Measurements from ENCODE around the gene CD101. TPM values are rescaled to one million over a fixed set of nuclear protein-coding genes. Genes with fewer than 3 reads are reported as not detected.
"Not testable (repeated sequence)": the region's sequence is repeated elsewhere in the genome, so short reads cannot be mapped to it uniquely, and the experiment has no call there.

The CD101 gene
- total RNA-seq = 1.6 TPM
- long read RNA-seq = 0 reads

DNA sequence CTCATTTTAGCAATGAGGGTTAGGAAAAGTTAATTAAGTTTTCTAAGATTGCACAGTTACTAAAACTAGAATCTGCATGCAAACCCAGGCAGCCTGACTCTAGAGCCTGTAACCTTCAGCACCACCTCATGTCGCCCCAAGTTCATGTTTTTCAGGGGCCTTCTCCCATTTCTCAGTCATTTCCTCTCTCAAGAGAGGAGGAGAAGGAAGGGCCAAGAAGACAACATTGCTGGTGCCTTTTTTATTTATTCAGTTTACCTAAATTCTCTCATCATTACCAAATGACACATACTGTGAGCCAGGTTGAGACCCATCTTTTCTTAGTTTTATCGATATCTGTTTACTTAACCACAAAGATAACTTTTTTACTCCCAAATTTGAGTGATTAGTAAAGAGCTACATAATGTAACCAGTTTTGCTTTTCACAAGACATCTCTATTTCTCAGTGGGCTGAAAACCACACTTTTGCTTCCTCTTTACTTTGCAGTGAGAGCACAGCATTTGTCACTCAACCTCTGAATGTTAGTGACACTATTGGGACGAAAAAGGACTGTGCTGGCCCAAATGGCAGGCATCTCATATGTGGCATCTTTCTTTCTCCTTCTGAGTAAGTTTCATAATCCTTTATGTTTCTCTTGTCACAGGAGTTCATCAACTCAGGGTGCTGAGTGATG is at the start of gene CD101:
TSS of gene CD101 (plus strand) at position 507 of the 674 bp plus-strand sequence. CDS start at position 565, 58 bp downstream.
- no peak for DNase-seq (ENCODE audit: low spot score)
- intact Hi-C loops (cut with DNase I) = no loop called here

GRCh38 chr1:116952738-116953275 is 48.8 kb upstream of the CD101 start:
- intact Hi-C loops (cut with DNase I) = no loop called here

GRCh38 chr1:116954440-116954839 is 47.1 kb upstream of the CD101 start:
- DNase-seq (ENCODE audit: low spot score) = no peak
- intact Hi-C loops (cut with DNase I) = no loop called here

More at GRCh38 chr1:116952738-116953275, 48.8 kb upstream of the CD101 start:
- DNase-seq (ENCODE audit: low spot score) = no peak

DNA sequence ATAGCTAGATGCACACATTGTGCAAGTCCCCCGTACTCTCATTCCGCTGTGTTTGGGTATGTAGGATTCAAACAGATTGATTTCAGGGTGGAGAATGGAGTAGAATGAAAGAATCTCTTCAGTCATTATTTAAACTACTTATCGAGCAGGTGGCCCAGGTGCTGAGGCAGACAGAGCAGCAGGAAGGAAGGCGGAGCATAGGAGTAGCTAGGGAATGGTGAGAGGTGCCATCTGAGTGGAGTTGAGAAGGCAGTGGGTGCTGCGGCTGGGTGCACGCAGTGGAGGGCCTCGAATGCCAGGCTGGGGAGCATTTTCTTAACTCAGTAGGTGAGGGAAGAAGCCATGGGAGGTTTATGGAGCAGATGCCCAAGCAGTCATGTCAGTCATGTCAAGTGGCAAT is 45.2 kb upstream of the CD101 start:
- no peak for DNase-seq (ENCODE audit: low spot score)
- intact Hi-C loops (cut with DNase I) = no loop called here

GRCh38 chr1:116957646-116958045 is 43.9 kb upstream of the CD101 start:
- no peak for DNase-seq (ENCODE audit: low spot score)
- intact Hi-C loops (cut with DNase I) = no loop called here

DNA sequence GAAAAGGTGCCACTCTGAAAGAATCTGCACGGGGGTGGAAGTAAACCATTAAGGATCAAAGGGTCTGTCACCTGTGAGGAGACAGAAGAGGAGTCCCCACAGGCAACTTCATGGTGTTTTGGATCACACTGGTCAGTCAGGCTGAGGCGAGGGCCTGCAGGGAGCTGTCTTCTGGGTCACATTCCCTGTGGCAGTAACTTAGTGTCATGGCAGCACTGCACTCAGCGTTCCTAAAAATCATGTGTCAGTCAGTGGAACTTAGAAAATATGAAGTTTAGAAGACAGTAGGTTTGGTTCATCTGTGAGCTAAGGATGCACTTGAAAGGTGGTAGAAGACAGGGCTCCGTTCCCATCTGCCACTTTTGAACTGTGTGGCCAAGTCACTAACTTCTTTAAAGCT is 43.5 kb upstream of the CD101 start:
- intact Hi-C loops (cut with DNase I) = no loop called here
- DNase-seq (ENCODE audit: low spot score) = no peak

DNA sequence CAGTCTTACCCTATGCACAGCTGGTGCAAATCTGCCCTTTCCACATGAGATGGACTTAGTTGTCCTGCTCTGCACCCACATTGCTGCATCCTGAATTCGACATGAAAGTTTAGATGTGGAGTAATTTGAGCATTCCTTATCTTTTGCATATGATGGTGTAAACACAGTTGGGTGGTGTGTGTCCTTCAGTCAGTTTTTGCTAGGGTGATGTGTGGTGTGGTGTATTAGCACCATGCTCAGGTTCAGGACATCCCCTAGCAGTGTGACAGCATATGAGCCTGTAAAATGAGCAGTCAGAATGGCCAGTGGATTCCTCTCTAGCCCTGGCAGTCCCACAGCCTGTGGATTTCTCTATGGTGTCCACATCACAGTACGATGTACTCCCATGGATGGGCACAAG is 42.6 kb upstream of the CD101 start:
- intact Hi-C loops (cut with DNase I) = no loop called here
- DNase-seq (ENCODE audit: low spot score) = no peak

GRCh38 chr1:116961606-116962005 is 40.0 kb upstream of the CD101 start:
- DNase-seq (ENCODE audit: low spot score) = no peak
- intact Hi-C loops (cut with DNase I) = no loop called here

GRCh38 chr1:116962987-116963639 is 38.4 kb upstream of the CD101 start:
- intact Hi-C loops (cut with DNase I) = no loop called here

GRCh38 chr1:116966791-116967190 is 34.8 kb upstream of the CD101 start:
- intact Hi-C loops (cut with DNase I) = no loop called here
- DNase-seq (ENCODE audit: low spot score) = no peak

More at GRCh38 chr1:116962987-116963639, 38.4 kb upstream of the CD101 start:
- no peak for DNase-seq (ENCODE audit: low spot score)

- no peak for DNase-seq (ENCODE audit: low spot score)
- intact Hi-C loops (cut with DNase I) = no loop called here
Measured at GRCh38 chr1:116968724-116969123, 32.8 kb upstream of the CD101 start.

DNA sequence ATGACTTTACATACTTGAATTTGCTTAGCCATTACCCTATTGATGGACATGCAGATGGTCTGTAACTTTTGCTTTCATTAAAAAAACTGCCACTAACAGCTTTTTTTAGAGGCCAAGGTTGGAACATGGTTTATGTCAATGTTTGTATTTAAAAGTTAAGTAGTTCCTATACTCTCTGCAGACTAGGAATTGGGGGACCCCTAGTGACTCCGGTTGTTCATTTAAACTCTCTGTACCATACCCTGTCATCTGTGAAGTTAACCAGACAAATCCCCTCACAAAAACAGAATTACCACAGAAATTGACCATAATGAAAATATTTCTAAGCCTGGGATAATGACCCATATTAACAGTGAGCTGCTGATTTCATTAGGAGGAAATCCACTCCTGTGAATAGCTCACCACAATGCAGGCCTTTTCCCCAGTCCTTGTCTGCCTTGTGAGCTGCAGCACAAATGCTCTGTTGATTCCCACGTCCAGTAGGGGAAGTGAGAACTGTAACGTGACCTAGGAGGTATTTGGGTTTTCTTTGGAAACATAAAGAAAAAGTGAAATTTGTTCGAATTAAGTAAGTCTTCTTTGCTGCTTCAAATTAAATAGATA is 30.2 kb upstream of the CD101 start:
- DNase-seq (ENCODE audit: low spot score) = no peak
- intact Hi-C loops (cut with DNase I) = no loop called here

DNA sequence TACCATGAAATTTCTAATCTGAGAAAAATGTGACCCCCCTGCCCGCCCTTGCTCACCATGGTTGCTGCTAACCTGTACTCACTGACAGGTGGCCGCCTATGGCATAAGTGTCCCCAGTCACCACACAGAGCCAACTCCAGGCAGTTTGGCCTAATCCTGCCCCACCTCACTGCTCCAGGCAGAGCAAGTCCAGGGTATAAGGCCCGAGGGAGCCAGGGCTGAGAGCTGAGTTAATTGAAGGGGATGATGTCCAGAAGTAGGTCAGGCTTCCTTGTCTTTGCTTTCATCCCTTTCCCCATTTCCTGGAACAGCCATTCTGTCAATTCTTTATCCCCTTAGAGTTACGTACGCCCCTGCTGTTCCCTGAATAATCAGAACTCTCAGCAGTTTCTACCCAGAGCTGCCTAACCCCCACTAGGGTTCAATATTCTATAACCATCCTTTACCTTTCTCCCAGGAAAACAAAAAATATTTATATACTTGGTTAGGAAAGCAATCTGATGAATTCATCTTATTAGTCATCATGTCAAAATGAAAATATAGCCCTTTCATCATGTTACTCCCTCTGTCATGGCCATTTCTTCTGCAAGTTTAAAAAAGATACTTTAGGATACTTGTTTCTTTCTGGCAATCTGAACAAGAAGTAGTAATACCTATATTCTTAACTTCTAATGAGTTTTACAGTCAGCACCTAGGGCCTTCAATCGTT is 29.4 kb upstream of the CD101 start:
- DNase-seq (ENCODE audit: low spot score) = no peak
- intact Hi-C loops (cut with DNase I) = no loop called here

DNA sequence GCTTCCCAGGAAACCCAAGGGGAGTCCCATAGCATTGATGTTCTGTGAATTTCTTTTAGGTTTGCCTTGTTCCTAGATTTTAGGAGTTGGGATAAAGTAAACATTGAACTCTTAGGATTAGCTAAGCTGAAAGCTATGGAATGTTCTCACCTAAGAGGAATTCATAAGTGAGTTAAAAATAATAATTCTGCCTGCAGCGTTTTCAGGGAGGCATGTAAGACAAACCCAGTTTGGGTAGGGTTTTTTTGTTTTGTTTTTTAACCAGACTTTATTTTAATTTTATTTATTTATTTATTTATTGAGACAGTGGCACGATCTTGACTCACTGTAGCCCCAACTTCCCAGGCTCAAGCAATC is 28.9 kb upstream of the CD101 start:
- no peak for DNase-seq (ENCODE audit: low spot score)
- intact Hi-C loops (cut with DNase I) = no loop called here

GRCh38 chr1:116980309-116980708 is 21.3 kb upstream of the CD101 start:
- DNase-seq (ENCODE audit: low spot score); intact Hi-C loops (cut with DNase I): not testable (repeated sequence)

DNA sequence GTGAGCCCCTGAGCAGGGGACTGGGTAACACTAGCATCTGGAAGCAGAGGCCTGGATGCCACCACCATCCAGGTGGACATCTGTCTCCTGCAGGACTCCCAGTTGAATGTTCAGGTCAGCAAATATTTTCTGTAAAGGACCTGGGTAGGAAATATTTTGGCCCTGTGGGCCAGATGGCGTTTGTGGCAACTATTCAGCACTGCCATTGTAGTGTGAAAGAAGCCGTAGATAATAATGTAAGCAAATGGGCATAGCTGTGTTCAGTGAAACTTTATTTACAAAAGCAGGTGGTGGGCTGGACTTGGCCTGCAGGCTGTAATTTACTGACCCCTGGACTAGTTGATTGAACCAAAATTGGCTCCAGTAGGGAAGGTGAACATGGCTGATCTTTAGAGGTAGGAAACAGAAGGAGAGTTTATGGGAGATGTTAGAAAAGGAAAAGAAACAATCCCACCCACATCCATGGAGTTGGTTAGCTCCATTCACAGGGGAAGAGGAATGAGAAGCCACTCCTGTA is 20.0 kb upstream of the CD101 start:
- no peak for DNase-seq (ENCODE audit: low spot score)
- intact Hi-C loops (cut with DNase I) = no loop called here

DNA sequence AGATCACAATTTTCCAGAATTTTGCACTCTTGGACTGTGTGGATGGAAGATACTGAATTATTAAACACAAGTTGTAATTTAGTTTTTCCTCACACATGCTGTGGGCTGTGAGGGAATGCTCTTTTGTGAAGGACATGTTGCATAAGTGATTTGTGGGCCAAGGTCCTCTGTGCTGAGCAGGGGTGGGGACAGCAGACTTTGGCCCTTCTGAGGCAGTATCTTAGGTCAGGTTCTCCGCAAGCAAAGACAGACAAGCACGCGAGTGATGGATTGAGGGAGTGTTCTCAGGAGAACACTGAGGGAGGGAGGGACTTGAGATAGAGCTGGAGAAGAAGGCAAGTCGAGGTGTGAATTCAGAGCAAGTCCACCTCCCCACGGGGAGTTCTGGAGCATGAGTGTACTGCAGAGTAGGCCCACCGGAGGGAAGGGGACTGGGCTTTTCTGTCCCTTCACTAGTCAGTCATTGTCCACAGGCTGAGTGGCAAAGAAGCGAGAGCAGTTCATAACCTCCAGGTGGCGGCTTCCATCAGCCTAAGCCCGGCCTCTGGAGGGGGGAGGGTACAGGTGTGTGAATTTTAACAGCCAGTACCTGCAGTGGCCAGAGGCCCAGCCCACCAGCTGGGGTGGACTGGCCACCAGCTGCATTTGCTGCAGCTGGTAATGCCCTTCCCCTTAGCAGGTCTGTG is 19.1 kb upstream of the CD101 start:
- intact Hi-C loops (cut with DNase I) = no loop called here
- no peak for DNase-seq (ENCODE audit: low spot score)

DNA sequence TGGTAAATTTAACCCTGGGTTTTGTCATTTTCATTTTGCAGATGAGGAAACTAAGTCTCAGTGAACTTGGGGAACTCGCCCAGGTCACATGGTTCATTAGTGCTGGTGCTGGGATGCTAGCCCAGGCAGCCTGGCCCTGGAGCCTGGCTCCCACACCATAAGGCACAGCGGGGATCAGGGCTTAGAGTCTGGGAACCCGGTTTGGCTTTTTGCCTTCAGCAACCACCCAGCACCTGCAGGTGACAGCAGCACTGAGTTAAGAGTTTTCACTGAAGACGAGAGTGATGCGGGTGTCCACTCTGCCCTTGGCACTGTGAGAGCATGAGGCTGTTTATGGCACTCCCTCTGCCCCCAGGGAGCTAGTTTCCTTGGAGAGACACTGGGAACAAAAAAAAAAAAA is 18.4 kb upstream of the CD101 start:
- no peak for DNase-seq (ENCODE audit: low spot score)
- intact Hi-C loops (cut with DNase I) = no loop called here

DNA sequence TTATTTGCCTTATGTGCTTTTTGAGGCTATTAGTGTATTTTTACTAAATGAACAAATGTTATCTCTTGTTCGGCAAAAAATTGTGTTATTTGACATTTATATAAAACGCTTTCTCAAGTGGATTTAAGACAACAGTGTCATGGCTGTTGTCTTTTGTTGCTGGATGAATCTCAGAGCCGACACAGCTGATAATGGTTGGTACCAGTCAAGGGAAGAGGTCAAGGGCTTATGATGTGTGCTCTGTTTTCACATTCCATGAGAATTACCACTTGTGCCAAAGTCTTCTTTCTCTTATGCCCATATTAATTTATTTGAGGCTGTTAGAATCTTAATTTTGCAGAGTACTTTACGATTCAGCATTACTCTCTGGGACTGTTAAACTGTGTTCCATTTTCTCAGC is 17.9 kb upstream of the CD101 start:
- DNase-seq (ENCODE audit: low spot score) = no peak
- intact Hi-C loops (cut with DNase I) = loop anchor here (2.0 kb wide), 1 partner anchor 69 kb away; no protein-coding TSS in a partner anchor

Measured in cardiac septum (tissue), 1 donor.